GM19397 (cell line): ENCODE results near the gene FRAT1.
A peak's percentile ranks its signal among the peaks of the same experiment; 100 is the strongest.

Experiments used
- ATAC-seq: cut with Tn5 transposase; IDR thresholded peaks from one replicate; pipeline ENCODE4 v1.9.1; 2021; ENCODE audit warnings: mild to moderate bottlenecking, moderate library complexity; ENCODE audit not compliant: unreplicated experiment

Gene FRAT1

DNA sequence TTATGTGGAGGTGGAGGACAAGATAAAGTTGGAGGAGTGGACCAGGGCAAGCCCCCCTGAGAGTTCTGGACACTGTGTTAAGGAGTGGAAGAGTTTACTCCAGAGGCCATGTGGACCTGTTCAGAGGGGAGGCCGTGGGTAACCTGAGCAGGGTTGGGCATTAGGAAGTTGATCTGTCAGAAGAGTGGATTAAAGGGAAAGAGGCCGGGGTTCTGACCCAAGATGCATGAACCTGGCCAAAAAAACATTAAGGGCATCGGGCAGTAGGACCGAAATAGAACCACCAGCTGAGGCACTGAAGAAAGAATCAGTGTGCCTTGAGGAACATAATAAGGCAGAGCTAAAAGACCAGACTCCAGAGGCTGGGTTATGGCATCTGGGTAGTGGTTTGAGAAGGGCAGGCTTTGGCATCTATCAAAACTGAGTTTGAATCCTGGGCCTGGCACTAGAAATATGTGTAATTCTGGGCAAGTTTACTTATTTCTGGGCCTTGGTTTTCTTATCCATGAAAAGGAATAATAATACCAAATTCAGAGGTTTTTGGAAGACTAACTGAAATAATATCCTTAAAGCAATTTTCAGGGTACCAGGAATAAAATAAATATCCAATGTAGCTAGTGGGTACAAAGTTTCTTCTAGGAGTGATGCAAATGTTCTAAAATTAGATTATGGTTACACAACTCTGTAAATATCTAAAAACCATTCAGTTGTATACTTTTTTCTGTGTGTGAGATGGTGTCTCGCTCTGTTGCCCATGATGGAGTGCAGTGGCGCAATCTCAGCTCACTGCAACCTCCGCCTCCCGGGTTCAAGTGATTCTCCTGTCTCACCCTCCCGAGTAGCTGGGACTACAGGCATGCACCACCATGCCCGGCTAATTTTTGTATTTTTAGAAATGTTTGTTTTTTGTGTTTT, 10.9 kb upstream of the FRAT1 start:
- ATAC-seq, result no peak

DNA sequence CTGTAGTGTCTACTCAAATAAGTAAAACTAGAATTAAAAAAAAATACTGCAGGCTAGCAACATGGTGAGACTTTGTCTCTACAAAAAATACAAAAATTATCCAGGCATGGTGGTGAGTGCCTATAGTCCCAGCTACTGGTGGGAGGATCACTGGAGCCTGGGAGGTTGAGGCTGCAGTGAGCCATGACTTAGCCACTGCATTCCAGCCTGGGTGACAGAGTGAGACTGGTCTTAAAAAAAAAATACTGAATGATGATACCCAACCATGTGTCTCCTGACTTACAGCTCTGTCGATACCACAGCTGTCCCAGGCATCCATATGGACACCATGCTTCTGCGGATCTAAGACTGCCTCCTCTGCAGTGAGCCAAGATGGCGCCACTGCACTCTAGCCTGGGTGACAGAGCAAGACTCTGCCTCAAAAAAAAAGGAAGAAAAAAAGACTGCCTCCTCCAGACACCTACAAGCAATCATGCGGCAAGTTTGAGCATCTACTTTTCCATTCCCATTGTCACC, 7.9 kb upstream of the FRAT1 start:
- no peak for ATAC-seq

DNA sequence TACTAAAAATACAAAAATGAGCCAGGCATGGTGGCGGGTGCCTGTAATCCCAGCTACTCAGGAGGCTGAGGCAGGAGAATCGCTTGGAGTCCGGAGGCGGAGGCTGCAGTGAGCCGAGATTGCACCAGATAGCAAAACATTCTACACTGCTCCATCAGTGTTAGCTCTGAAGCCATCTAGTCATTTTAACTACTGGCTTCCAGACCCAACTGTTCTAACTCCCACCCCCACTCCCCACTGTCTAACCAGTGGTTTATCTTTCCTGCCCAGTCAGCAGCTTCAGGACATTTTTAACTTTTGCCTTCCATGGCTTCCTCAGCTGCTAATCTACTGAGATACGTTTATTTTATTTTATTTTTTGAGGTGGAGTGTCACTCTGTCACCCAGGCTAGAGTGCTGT, 6.2 kb upstream of the FRAT1 start:
- ATAC-seq, result no peak

DNA sequence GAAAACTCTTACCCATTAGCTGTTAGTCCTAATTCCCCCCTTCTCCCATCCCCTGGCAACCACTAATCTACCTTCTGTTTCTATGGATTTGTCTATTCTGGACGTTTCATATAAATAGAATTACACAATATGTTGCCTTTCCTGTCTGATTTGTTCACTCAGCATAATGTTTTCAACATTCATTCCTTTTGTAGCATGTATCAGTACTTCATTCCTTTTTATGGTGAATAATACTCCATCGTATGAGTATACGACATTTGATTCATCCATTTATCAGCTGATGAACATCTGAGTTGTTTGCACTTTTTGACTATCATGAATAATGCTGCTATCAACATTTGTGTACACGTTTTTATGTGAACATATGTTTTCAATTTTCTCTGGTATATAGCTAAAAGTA, 4.4 kb upstream of the FRAT1 start:
- no peak for ATAC-seq

DNA sequence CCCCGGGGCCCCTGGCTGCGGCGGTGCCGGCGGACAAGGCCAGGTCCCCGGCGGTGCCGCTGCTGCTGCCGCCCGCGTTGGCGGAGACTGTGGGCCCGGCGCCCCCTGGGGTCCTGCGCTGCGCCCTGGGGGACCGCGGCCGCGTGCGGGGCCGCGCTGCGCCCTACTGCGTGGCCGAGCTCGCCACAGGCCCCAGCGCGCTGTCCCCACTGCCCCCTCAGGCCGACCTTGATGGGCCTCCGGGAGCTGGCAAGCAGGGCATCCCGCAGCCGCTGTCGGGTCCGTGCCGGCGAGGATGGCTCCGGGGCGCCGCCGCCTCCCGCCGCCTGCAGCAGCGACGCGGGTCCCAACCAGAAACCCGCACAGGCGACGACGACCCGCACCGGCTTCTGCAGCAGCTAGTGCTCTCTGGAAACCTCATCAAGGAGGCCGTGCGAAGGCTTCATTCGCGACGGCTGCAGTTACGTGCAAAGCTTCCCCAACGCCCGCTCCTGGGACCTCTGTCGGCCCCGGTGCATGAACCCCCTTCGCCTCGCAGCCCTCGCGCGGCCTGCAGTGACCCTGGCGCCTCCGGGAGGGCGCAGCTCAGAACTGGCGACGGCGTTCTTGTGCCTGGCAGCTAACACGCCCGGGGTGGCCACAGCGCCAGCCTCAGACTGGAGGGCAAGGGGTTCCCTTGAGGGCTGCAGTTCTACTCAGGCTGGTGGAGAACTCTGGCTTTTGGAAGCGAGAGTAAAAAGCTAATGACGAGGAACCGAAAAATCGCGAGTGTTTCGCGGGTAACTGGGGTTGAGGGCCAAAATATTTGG, 804 bp downstream of the FRAT1 start:
- ATAC-seq, result peak; percentile 30

DNA sequence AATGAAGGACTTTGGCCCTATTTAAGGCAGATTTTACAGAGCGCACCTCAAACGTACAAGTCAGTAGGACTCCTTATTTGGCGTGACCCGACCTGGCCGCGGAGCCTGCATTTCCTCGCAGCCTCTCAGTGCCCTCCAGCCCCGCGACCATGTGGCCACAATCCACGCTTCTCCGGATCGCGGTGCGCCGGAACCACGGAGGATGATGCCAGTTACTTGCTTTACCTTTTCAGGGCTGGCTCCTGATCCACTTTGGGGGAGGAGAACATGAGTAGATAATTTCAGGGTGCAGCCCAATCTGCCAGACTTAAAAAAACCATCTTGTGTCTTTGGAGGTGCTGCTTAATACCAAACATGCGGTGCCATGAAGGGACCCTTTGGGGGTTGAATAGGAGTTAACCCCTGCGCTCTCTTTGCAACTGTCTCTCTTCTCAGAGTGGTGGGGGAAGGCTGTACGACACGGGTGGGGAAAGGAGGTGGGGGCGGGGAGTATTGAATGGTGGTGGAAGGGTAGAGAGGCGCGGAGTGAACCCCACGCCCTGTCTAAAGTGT, 1.5 kb downstream of the FRAT1 start:
- no peak for ATAC-seq

DNA sequence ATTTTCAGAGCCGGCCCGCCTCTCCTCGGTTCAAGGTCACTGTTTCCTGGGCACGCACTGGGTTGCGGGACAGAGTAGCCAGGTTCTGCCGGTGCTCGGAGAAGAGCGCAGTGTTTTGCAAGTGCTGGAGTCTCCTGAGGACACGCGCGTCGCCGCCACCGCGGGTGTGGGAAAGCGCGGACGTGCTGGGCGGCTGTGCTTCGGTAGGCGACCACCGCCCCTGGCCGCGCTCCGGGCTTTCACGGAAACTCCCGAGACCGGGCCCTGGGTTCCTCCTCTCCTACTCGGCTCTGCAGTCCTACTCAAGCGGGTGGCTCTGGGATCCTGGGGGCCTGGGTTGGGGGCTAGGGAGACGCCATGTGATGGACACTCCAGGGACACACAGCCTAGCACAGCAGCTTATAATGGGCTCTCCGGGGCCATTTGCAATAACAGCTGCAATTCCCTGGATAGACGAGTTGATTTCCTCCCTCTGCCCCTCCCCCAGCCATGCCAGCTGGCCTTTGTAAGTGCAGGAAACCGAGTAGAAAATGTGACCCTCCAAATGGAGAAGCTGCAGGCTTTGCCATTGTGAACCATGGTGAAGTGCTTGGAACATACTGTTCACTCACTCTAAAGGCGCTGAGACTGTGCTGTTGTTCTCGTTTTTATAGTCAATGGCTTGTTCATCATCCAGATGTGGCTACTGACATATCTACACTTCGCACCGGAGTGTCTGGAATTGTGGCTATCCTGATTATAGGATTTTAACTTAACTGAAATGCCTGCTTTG, 2.1 kb downstream of the FRAT1 start:
- ATAC-seq, result no peak

DNA sequence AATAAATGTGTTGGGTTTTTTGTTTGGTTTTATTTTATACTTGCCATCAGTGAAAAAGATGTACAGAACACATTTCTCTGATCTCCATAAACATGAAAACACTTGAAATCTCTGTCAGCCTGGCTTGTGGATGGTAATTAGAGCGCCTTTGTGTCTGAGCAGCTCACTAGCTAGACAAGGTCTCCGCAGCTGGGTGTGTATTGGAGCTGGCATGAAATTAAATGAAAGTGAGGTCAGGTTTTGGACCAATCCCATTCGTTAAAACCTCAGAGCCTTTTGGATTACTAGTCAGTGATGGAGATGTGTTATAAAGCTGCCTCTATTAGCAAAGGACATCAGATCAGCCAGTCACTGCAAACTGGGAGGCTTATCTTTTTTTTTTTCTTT, 2.7 kb downstream of the FRAT1 start:
- ATAC-seq, result no peak

DNA sequence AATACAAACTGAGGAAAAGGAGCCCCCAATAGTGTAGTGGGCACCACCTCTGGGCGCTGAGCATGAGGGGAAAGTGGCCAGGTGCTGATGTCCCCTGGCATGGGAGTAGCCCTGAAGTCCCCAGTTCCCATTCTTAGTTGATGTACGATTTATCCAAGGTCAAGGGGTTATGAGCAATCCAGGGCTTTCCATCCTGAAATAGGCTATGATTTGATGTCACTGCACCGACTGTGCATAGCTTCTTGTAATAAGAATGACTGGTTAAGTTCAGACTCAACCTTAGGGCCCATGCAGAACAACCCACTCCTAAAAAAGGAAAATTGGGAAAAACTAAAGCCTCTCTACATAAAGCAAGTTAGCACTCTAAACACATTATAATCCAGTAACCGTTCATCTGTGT, 4.4 kb downstream of the FRAT1 start:
- ATAC-seq, result no peak

DNA sequence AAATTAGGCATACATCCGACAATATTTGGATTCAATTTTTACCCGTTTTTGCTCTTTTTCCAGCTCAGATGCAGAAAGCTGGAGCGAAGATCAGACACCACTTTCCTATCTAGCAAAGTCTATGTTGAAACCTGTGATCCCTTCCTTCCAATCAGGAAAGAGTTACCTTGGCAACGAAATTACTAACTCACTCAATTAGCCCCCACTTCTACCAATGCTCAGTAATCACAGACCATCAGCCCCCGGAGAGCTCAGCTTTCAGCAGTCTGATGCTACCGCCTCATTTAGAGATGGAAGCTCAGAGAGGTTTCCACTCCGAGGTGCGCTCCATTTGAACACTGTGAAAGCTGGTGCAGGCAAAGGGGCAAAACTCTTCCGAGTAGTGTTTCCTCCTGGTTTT, 6.7 kb downstream of the FRAT1 start:
- no peak for ATAC-seq

DNA sequence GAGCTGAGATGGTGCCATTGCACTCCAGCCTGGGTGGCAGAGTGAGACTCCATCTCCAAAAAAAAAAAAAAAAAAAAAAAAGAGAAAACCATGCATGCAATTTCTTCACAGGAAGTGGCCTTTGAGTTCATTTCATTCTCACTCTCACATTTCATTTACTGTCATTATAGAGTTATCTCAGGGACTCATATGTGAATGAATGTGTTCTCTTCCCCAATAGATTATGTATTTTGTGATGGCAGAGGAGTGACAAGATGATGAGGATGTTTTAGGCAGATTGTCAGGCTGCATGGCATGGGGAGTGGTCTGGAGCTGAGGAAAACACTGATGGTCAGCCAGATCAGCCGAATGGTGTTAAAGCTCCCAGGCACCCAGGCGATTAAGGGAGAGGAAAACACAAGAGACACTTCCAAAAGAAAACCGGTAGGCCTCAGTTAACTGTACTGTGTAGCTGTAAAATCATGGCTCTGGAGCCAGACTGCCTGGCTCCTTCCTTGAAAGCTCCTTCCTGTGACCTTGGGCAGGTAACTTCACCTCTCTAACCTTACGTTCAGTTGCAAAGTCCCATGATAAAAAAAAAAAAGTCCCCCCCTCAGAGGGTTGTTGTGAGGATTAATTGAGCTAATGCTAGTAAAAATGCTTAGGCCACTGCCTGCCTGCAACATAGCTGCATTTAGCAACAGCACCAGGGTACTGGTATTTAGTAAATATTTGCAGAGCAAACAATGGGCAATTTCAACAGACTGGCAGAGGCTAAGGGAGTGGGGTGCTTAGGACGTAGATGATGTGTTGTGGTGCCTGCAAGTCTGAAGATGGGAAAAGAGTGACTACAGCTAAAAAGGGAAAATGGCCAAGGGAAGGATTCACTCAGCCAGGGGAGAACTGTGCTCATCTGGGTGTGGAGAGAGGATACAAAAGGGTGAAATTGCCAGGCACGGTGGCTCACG, 8.6 kb downstream of the FRAT1 start:
- no peak for ATAC-seq

DNA sequence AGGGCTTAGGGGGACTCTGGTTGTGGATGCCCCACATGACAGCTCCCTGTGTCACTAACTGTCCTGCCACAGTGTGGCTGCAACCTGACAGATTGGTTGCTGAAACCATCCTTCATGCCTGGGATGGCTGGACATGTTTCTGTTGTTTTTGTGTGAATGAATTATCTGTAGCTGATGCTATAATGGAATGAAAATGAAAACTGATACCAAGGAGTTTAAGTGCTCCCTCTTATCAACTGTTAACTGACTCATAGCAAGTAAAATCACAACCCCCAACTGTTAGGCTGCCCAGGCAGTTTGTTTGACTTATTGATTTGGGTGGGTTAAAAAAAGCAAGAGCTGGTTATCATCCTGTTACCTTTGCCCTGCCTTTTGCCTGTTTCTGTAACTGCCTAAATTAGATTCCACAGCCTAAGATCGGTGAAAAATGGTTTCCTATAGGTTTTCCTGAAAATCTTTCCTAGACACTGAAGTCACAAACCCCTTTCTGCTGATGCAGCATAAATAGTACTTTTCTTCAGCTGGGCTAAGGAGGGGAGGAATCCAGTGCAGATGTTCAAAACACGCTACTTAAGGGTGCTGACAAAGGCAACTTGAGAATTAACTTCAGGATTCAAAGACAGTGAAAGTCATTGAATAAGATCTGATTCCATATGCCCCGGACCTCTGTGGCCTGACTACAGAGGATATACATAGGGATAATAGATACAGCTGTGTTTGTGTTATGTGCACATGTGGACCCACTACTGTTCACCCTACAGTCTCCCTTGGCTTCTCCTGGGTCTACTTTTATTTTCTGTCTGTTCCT, 9.8 kb downstream of the FRAT1 start:
- ATAC-seq, result no peak

DNA sequence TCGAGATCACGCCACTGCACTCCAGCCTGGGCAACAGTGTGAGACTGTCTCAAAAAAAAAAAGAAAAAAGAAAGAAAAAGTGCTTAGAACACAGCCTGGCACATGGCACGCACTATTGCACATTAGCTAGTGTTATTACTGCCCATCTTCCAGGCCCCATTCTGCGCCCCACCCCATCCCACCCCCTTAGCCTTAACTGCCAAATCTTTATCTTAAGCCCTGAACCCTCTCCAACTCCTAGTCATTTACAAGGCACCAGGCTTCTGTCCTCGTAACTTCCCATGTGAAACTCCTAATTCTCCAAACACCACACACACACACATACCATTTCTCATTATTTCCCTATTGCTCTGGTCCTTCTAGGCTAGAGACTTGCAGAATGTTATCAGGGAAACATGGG, 10.7 kb downstream of the FRAT1 start:
- no peak for ATAC-seq

DNA sequence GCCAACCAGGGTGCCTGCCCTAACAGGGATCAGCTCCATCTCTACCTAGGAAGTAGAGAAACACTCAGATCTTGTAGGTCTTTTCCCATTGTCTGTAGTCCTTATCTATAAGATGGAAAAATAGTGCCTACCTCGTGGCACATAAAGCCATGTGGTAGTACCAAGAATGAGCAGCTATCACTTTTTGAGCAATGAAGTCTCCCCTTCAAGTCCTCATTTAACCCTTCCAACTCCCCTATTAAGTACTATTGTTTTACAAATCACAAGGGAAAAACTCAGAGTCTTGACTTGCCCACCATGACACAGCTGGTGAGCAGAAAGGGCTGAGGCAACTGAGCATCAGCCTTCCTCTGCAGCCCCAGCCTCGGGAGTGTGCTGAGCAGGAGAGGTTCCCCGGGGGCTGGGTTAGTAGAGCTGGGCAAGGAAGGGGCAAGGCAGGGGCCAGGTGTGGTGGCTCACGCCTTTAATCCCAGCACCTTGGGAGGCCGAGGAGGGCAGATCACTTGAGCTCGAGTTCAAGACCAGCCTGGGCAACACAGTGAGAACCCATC, 12.2 kb downstream of the FRAT1 start:
- ATAC-seq, result no peak

DNA sequence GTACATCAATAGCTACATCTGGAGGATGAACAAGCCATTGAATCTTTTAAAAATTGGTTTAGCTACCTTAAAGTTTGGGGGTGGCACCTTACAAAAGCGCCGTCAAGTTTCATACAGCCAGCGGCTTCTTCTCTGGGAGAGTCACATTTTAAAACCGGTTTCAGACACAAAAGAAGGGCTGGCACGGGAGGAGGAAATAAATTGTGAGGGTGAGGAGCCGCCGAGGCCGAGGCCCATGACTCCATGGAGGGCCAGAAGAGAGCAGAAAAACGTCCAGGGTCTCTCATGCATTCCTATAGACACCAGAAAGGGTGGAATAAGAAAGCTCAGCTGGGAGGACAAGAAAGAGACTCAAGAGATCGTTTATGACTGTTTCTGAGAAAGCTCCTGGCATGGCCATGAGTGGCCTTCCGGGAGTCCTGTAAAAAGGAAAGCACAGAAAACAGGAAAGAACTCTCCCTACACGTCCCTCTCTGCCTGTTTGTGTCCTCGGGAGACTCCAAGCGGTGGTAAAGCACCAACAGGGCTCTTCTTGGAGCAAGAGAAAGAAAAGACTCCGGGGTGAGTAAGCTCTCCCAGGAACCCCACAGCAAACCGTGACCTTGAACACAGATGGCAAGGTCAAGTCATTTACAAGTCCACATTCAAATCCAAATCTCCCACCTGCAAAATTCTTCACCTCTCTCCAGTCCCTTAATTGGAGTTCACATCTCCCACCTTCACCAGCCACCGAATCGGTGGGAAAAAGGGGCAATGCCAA, 13.7 kb downstream of the FRAT1 start:
- ATAC-seq, result no peak

DNA sequence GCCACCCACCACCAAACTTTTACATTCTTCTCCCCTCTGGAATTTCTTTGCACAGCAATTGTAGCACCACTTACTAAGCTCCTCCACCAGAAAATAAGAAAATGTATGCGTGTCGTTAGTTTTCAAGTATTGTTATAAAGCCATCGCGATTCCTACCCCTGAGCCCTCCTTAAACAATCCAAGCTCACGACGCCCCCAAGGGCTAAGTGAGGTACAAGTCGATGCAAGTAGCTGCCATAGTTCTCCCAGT, 14.2 kb downstream of the FRAT1 start:
- no peak for ATAC-seq

DNA sequence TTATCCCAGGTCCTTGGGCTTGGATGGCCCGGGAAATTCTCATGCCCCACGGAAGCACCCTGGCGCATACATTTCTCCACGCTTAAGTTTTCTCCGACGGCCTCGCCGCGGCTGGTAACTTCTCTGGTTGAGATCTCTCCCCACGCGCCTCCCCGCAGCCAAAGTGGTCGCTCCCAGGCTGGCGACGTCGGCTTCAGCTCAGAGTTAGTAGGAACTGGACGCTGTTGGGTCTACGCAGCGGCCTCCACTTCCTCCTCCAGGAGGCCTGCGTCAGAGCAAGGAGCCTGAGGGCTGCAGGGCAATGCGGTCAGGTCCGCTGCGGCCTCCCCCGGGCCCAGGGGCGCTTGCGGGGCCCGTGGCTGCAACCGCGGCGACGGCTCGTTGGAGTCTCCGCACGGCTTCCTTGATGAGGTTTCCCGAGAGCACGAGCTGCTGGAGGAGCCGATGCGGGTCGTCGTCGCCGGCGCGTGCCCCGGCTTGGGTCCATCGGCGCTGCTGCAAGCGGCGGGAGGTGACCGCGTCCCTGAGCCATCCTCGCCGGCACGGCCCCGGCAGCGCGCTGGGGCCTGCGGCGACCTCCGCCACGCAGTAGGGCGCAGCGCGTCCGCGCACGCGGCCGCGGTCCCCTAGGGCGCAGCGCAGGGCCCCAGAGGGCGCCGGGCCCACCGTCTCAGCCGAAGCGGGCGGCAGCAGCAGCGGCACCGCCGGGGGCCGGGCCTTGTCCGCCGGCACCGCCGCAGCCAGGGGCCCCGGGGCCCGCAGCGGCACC, 14.7 kb downstream of the FRAT1 start:
- ATAC-seq, result peak; percentile 24
